DND-41 (cell line): ENCODE measurements around the gene KRTAP5-6.

Experiments
- EZH2 ChIP-seq: IDR thresholded peaks from 3 replicates; pipeline ENCODE4 v1.6.1; 2012; ENCODE audit warnings: borderline replicate concordance, low read depth, mild to moderate bottlenecking, moderate library complexity, low read length, inconsistent platforms; ENCODE audit not compliant: severe bottlenecking
- TF ChIP-seq, protein P1 (sequence below): IDR thresholded peaks from 2 replicates; pipeline ENCODE4 v1.5.1; 2012; ENCODE audit warnings: borderline replicate concordance, low read length, moderate library complexity, mild to moderate bottlenecking; ENCODE audit not compliant: poor library complexity, severe bottlenecking; ENCODE audit errors: extremely low read depth

GRCh38 chr11:1668911-1669473 lies 28.0 kb upstream of the KRTAP5-6 start:
- TF ChIP-seq, protein P1, sequence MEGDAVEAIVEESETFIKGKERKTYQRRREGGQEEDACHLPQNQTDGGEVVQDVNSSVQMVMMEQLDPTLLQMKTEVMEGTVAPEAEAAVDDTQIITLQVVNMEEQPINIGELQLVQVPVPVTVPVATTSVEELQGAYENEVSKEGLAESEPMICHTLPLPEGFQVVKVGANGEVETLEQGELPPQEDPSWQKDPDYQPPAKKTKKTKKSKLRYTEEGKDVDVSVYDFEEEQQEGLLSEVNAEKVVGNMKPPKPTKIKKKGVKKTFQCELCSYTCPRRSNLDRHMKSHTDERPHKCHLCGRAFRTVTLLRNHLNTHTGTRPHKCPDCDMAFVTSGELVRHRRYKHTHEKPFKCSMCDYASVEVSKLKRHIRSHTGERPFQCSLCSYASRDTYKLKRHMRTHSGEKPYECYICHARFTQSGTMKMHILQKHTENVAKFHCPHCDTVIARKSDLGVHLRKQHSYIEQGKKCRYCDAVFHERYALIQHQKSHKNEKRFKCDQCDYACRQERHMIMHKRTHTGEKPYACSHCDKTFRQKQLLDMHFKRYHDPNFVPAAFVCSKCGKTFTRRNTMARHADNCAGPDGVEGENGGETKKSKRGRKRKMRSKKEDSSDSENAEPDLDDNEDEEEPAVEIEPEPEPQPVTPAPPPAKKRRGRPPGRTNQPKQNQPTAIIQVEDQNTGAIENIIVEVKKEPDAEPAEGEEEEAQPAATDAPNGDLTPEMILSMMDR, result no peak
- no peak for TF ChIP-seq EZH2
